ENCODE results near the gene GCNT4.
"Not testable (repeated sequence)": the region's sequence is repeated elsewhere in the genome, so short reads cannot be mapped to it uniquely, and the experiment has no call there.

The GCNT4 gene

GRCh38 chr5:75052192-75053053 is at the start of gene GCNT4:
Gene GCNT4 (minus strand): TSS chr5:75052558. CDS start chr5:75030037, 22,521 bp downstream.
- H3K4me3 ChIP-seq (ENCODE audit: low read length) = peak within 1 kb of the TSS; percentile 76
- H3K27me3 ChIP-seq (ENCODE audit: control insufficient read depth, insufficient read depth, low read length) = no peaks in the 10 kb centered on the region
- no peaks in the 10 kb centered on the region for H3K9me3 ChIP-seq (ENCODE audit: control insufficient read depth, insufficient read depth, low read length)
- WGBS (ENCODE audit: insufficient coverage, insufficient read length) = no CpG with 5 or more reads among the region's 74 CpGs
- H3K36me3 ChIP-seq (ENCODE audit: control insufficient read depth, insufficient read depth, low read length) = no peaks in the 10 kb centered on the region
- H3K27ac ChIP-seq (ENCODE audit: low read length) = no peak within 1 kb of the TSS
- H3K4me1 ChIP-seq (ENCODE audit: control insufficient read depth, insufficient read depth, low read length) = peaks cover 10% of the 10 kb centered on the region; the same call in 1 of the 2 replicates
- DNase-seq (ENCODE audit: low read depth, low spot score) = no peak

- H3K4me1 ChIP-seq (ENCODE audit: control insufficient read depth, insufficient read depth, low read length); DNase-seq (ENCODE audit: low read depth, low spot score); H3K27ac ChIP-seq (ENCODE audit: low read length); H3K36me3 ChIP-seq (ENCODE audit: control insufficient read depth, insufficient read depth, low read length); H3K9me3 ChIP-seq (ENCODE audit: control insufficient read depth, insufficient read depth, low read length); H3K4me3 ChIP-seq (ENCODE audit: low read length); H3K27me3 ChIP-seq (ENCODE audit: control insufficient read depth, insufficient read depth, low read length): not testable (repeated sequence)
- WGBS (ENCODE audit: insufficient coverage, insufficient read length) = no CpG with 5 or more reads among the region's 3 CpGs
These were observed 43.6 kb upstream of the GCNT4 start for GRCh38 chr5:75095956-75096355.

GRCh38 chr5:75091597-75091996 is 39.2 kb upstream of the GCNT4 start:
- WGBS (ENCODE audit: insufficient coverage, insufficient read length) = no CpG with 5 or more reads among the region's 3 CpGs
- H3K36me3 ChIP-seq (ENCODE audit: control insufficient read depth, insufficient read depth, low read length) = no peaks in the 10 kb centered on the region
- no peaks in the 10 kb centered on the region for H3K4me1 ChIP-seq (ENCODE audit: control insufficient read depth, insufficient read depth, low read length)
- H3K4me3 ChIP-seq (ENCODE audit: low read length) = no peak overlapping the region
- H3K27ac ChIP-seq (ENCODE audit: low read length) = no peak overlapping the region
- no peak for DNase-seq (ENCODE audit: low read depth, low spot score)
- H3K27me3 ChIP-seq (ENCODE audit: control insufficient read depth, insufficient read depth, low read length) = no peaks in the 10 kb centered on the region
- H3K9me3 ChIP-seq (ENCODE audit: control insufficient read depth, insufficient read depth, low read length) = no peaks in the 10 kb centered on the region

- H3K4me3 ChIP-seq (ENCODE audit: low read length) = no peak overlapping the region
- no peak for DNase-seq (ENCODE audit: low read depth, low spot score)
- H3K27ac ChIP-seq (ENCODE audit: low read length) = no peak overlapping the region
- H3K27me3 ChIP-seq (ENCODE audit: control insufficient read depth, insufficient read depth, low read length) = no peaks in the 10 kb centered on the region
- no peaks in the 10 kb centered on the region for H3K36me3 ChIP-seq (ENCODE audit: control insufficient read depth, insufficient read depth, low read length)
- no CpG with 5 or more reads among the region's 1 CpG for WGBS (ENCODE audit: insufficient coverage, insufficient read length)
- no peaks in the 10 kb centered on the region for H3K4me1 ChIP-seq (ENCODE audit: control insufficient read depth, insufficient read depth, low read length)
- no peaks in the 10 kb centered on the region for H3K9me3 ChIP-seq (ENCODE audit: control insufficient read depth, insufficient read depth, low read length)
These were observed 37.3 kb upstream of the GCNT4 start for GRCh38 chr5:75089662-75090061.

- no peak for DNase-seq (ENCODE audit: low read depth, low spot score)
- H3K27ac ChIP-seq (ENCODE audit: low read length) = no peak overlapping the region
- H3K4me1 ChIP-seq (ENCODE audit: control insufficient read depth, insufficient read depth, low read length) = no peaks in the 10 kb centered on the region
- no peaks in the 10 kb centered on the region for H3K9me3 ChIP-seq (ENCODE audit: control insufficient read depth, insufficient read depth, low read length)
- H3K27me3 ChIP-seq (ENCODE audit: control insufficient read depth, insufficient read depth, low read length) = no peaks in the 10 kb centered on the region
- no peak overlapping the region for H3K4me3 ChIP-seq (ENCODE audit: low read length)
- H3K36me3 ChIP-seq (ENCODE audit: control insufficient read depth, insufficient read depth, low read length) = no peaks in the 10 kb centered on the region
- WGBS (ENCODE audit: insufficient coverage, insufficient read length) = no CpG with 5 or more reads among the region's 1 CpG
These were observed 36.8 kb upstream of the GCNT4 start for GRCh38 chr5:75089137-75089536.

GRCh38 chr5:75088648-75089047 is 36.3 kb upstream of the GCNT4 start:
- Histone ChIP-seq H3K9me3 (ENCODE audit: control insufficient read depth, insufficient read depth, low read length) (no peaks in the 10 kb centered on the region), H3K27ac (ENCODE audit: low read length) (no peak overlapping the region), H3K27me3 (ENCODE audit: control insufficient read depth, insufficient read depth, low read length) (no peaks in the 10 kb centered on the region), H3K4me1 (ENCODE audit: control insufficient read depth, insufficient read depth, low read length) (no peaks in the 10 kb centered on the region), H3K36me3 (ENCODE audit: control insufficient read depth, insufficient read depth, low read length) (no peaks in the 10 kb centered on the region), H3K4me3 (ENCODE audit: low read length) (no peak overlapping the region)
- no peak for DNase-seq (ENCODE audit: low read depth, low spot score)
- no CpG with 5 or more reads among the region's 3 CpGs for whole genome bisulfite sequencing (ENCODE audit: insufficient coverage, insufficient read length)

- H3K4me3 ChIP-seq (ENCODE audit: low read length) = no peak overlapping the region
- H3K36me3 ChIP-seq (ENCODE audit: control insufficient read depth, insufficient read depth, low read length) = no peaks in the 10 kb centered on the region
- H3K27ac ChIP-seq (ENCODE audit: low read length) = no peak overlapping the region
- no peaks in the 10 kb centered on the region for H3K4me1 ChIP-seq (ENCODE audit: control insufficient read depth, insufficient read depth, low read length)
- no CpG with 5 or more reads among the region's 2 CpGs for WGBS (ENCODE audit: insufficient coverage, insufficient read length)
- no peak for DNase-seq (ENCODE audit: low read depth, low spot score)
- H3K27me3 ChIP-seq (ENCODE audit: control insufficient read depth, insufficient read depth, low read length) = no peaks in the 10 kb centered on the region
- no peaks in the 10 kb centered on the region for H3K9me3 ChIP-seq (ENCODE audit: control insufficient read depth, insufficient read depth, low read length)
These were observed 29.2 kb upstream of the GCNT4 start for GRCh38 chr5:75081510-75081909.

- DNase-seq (ENCODE audit: low read depth, low spot score); H3K36me3 ChIP-seq (ENCODE audit: control insufficient read depth, insufficient read depth, low read length); H3K4me1 ChIP-seq (ENCODE audit: control insufficient read depth, insufficient read depth, low read length); H3K9me3 ChIP-seq (ENCODE audit: control insufficient read depth, insufficient read depth, low read length); H3K4me3 ChIP-seq (ENCODE audit: low read length); H3K27me3 ChIP-seq (ENCODE audit: control insufficient read depth, insufficient read depth, low read length); H3K27ac ChIP-seq (ENCODE audit: low read length): not testable (repeated sequence)
- WGBS (ENCODE audit: insufficient coverage, insufficient read length) = no CpG with 5 or more reads among the region's 3 CpGs
These were observed 27.0 kb upstream of the GCNT4 start for GRCh38 chr5:75079346-75079745.

GRCh38 chr5:75078027-75078426 is 25.7 kb upstream of the GCNT4 start:
- no peak overlapping the region for H3K27ac ChIP-seq (ENCODE audit: low read length)
- 100% methylated on average over 1 of the region's 5 CpGs for WGBS (ENCODE audit: insufficient coverage, insufficient read length)

GRCh38 chr5:75072061-75072460 is 19.7 kb upstream of the GCNT4 start:
- no peaks in the 10 kb centered on the region for H3K9me3 ChIP-seq (ENCODE audit: control insufficient read depth, insufficient read depth, low read length)
- H3K4me3 ChIP-seq (ENCODE audit: low read length) = no peak overlapping the region
- H3K4me1 ChIP-seq (ENCODE audit: control insufficient read depth, insufficient read depth, low read length) = no peaks in the 10 kb centered on the region
- DNase-seq (ENCODE audit: low read depth, low spot score) = no peak
- H3K27me3 ChIP-seq (ENCODE audit: control insufficient read depth, insufficient read depth, low read length) = no peaks in the 10 kb centered on the region
- H3K36me3 ChIP-seq (ENCODE audit: control insufficient read depth, insufficient read depth, low read length) = no peaks in the 10 kb centered on the region
- no peak overlapping the region for H3K27ac ChIP-seq (ENCODE audit: low read length)

More at GRCh38 chr5:75078027-75078426, 25.7 kb upstream of the GCNT4 start:
- H3K4me1 ChIP-seq (ENCODE audit: control insufficient read depth, insufficient read depth, low read length) = no peaks in the 10 kb centered on the region
- no peak overlapping the region for H3K4me3 ChIP-seq (ENCODE audit: low read length)
- no peak for DNase-seq (ENCODE audit: low read depth, low spot score)
- no peaks in the 10 kb centered on the region for H3K9me3 ChIP-seq (ENCODE audit: control insufficient read depth, insufficient read depth, low read length)
- no peaks in the 10 kb centered on the region for H3K36me3 ChIP-seq (ENCODE audit: control insufficient read depth, insufficient read depth, low read length)
- no peaks in the 10 kb centered on the region for H3K27me3 ChIP-seq (ENCODE audit: control insufficient read depth, insufficient read depth, low read length)

- Histone ChIP-seq H3K36me3 (ENCODE audit: control insufficient read depth, insufficient read depth, low read length) (no peaks in the 10 kb centered on the region), H3K27ac (ENCODE audit: low read length) (no peak overlapping the region), H3K9me3 (ENCODE audit: control insufficient read depth, insufficient read depth, low read length) (no peaks in the 10 kb centered on the region), H3K4me3 (ENCODE audit: low read length) (no peak overlapping the region), H3K27me3 (ENCODE audit: control insufficient read depth, insufficient read depth, low read length) (no peaks in the 10 kb centered on the region), H3K4me1 (ENCODE audit: control insufficient read depth, insufficient read depth, low read length) (no peaks in the 10 kb centered on the region)
- no peak for DNase-seq (ENCODE audit: low read depth, low spot score)
These were observed 18.7 kb upstream of the GCNT4 start for GRCh38 chr5:75071100-75071499.

Measured in iPS DF 6.9 (cell line).